Stimulated activated naive CD8-positive, alpha-beta T cell treated with anti-CD3 and anti-CD28 coated beads, Interleukin-15, Interleukin-2, amounts not matched to agents 100 ng/mL and 50 ng/mL, for 24 hours (primary cell): ENCODE results near the gene ZFYVE28.
"Not testable (repeated sequence)": the region's sequence is repeated elsewhere in the genome, so short reads cannot be mapped to it uniquely, and the experiment has no call there.

Experiments
- H3K27ac Mint-ChIP-seq: one replicate; pipeline ENCODE4 v1.8.0; 2021; ENCODE audit warnings: mild to moderate bottlenecking, mixed read lengths
- H3K27me3 Mint-ChIP-seq: one replicate; pipeline ENCODE4 v1.8.0; 2021; ENCODE audit warnings: mixed read lengths
- H3K36me3 Mint-ChIP-seq: one replicate; pipeline ENCODE4 v1.8.0; 2021; ENCODE audit warnings: low read depth, mixed read lengths
- H3K4me1 Mint-ChIP-seq: one replicate; pipeline ENCODE4 v1.8.0; 2021; ENCODE audit warnings: low read depth, mixed read lengths
- H3K4me3 Mint-ChIP-seq: one replicate; pipeline ENCODE4 v1.8.0; 2021; ENCODE audit warnings: mild to moderate bottlenecking, mixed read lengths
- H3K9me3 Mint-ChIP-seq: one replicate; pipeline ENCODE4 v1.8.0; 2021; ENCODE audit warnings: mixed read lengths

The ZFYVE28 gene

GRCh38 chr4:2417765-2418649, at the start of gene ZFYVE28:
Gene ZFYVE28, minus strand, starts transcription at chr4:2418645. Its CDS starts 322 bp downstream, at chr4:2418323.
- Mint-ChIP-seq H3K4me3 (peak within 1 kb of the TSS; percentile 80), H3K4me1 (peaks cover 51% of the 10 kb centered on the region), H3K27ac (no peak within 1 kb of the TSS), H3K27me3 (peaks cover 51% of the 10 kb centered on the region), H3K9me3 (no peaks in the 10 kb centered on the region), H3K36me3 (no peaks in the 10 kb centered on the region)

- H3K27ac Mint-ChIP-seq, H3K9me3 Mint-ChIP-seq, H3K27me3 Mint-ChIP-seq, H3K4me3 Mint-ChIP-seq: not testable (repeated sequence)
- H3K4me1 Mint-ChIP-seq = peaks cover 27% of the 10 kb centered on the region
- H3K36me3 Mint-ChIP-seq = peaks cover 13% of the 10 kb centered on the region
Measured at GRCh38 chr4:2465544-2465943, 47.1 kb upstream of the ZFYVE28 start.

GRCh38 chr4:2465032-2465431, 46.6 kb upstream of the ZFYVE28 start:
- peaks cover 7% of the 10 kb centered on the region for H3K36me3 Mint-ChIP-seq
- H3K27ac Mint-ChIP-seq = no peak overlapping the region
- peaks cover 22% of the 10 kb centered on the region for H3K4me1 Mint-ChIP-seq
- no peaks in the 10 kb centered on the region for H3K9me3 Mint-ChIP-seq
- no peak overlapping the region for H3K4me3 Mint-ChIP-seq
- peaks cover 7% of the 10 kb centered on the region for H3K27me3 Mint-ChIP-seq

- H3K27ac Mint-ChIP-seq = peak overlapping the region; percentile 23
- H3K36me3 Mint-ChIP-seq = no peaks in the 10 kb centered on the region
- H3K9me3 Mint-ChIP-seq = no peaks in the 10 kb centered on the region
- peaks cover 7% of the 10 kb centered on the region for H3K27me3 Mint-ChIP-seq
- peak overlapping the region; percentile 61 for H3K4me3 Mint-ChIP-seq
- H3K4me1 Mint-ChIP-seq = peaks cover 22% of the 10 kb centered on the region
Measured at GRCh38 chr4:2462992-2463762, 44.7 kb upstream of the ZFYVE28 start.

- Mint-ChIP-seq H3K4me1 (peaks cover 14% of the 10 kb centered on the region), H3K36me3 (no peaks in the 10 kb centered on the region), H3K9me3 (no peaks in the 10 kb centered on the region), H3K27me3 (peaks cover 7% of the 10 kb centered on the region), H3K4me3 (peak overlapping the region; percentile 69), H3K27ac (no peak overlapping the region)
Measured at GRCh38 chr4:2462218-2462991, 44.0 kb upstream of the ZFYVE28 start.

- H3K9me3 Mint-ChIP-seq = no peaks in the 10 kb centered on the region
- peaks cover 7% of the 10 kb centered on the region for H3K27me3 Mint-ChIP-seq
- peaks cover 7% of the 10 kb centered on the region for H3K4me1 Mint-ChIP-seq
- H3K4me3 Mint-ChIP-seq = peak overlapping the region; percentile 69
- no peaks in the 10 kb centered on the region for H3K36me3 Mint-ChIP-seq
- no peak overlapping the region for H3K27ac Mint-ChIP-seq
Measured at GRCh38 chr4:2461246-2461960, 43.0 kb upstream of the ZFYVE28 start.

GRCh38 chr4:2459589-2460349, 41.3 kb upstream of the ZFYVE28 start:
- no peak overlapping the region for H3K27ac Mint-ChIP-seq
- H3K4me1 Mint-ChIP-seq = peaks cover 7% of the 10 kb centered on the region
- no peak overlapping the region for H3K4me3 Mint-ChIP-seq

GRCh38 chr4:2458546-2459491, 40.4 kb upstream of the ZFYVE28 start:
- no peaks in the 10 kb centered on the region for H3K9me3 Mint-ChIP-seq
- H3K27me3 Mint-ChIP-seq = peaks cover 7% of the 10 kb centered on the region
- no peak overlapping the region for H3K4me3 Mint-ChIP-seq
- no peak overlapping the region for H3K27ac Mint-ChIP-seq
- H3K4me1 Mint-ChIP-seq = peaks cover 7% of the 10 kb centered on the region
- no peaks in the 10 kb centered on the region for H3K36me3 Mint-ChIP-seq

More at GRCh38 chr4:2459589-2460349, 41.3 kb upstream of the ZFYVE28 start:
- H3K36me3 Mint-ChIP-seq = no peaks in the 10 kb centered on the region
- no peaks in the 10 kb centered on the region for H3K9me3 Mint-ChIP-seq
- H3K27me3 Mint-ChIP-seq = peaks cover 7% of the 10 kb centered on the region

GRCh38 chr4:2457481-2458295, 39.2 kb upstream of the ZFYVE28 start:
- Mint-ChIP-seq H3K27me3 (peaks cover 7% of the 10 kb centered on the region), H3K9me3 (no peaks in the 10 kb centered on the region), H3K4me1 (peaks cover 7% of the 10 kb centered on the region), H3K36me3 (no peaks in the 10 kb centered on the region), H3K27ac (no peak overlapping the region), H3K4me3 (no peak overlapping the region)

- Mint-ChIP-seq H3K27ac (no peak overlapping the region), H3K4me1 (no peaks in the 10 kb centered on the region), H3K27me3 (no peaks in the 10 kb centered on the region), H3K36me3 (no peaks in the 10 kb centered on the region), H3K4me3 (no peak overlapping the region), H3K9me3 (no peaks in the 10 kb centered on the region)
Measured at GRCh38 chr4:2451821-2452785, 33.7 kb upstream of the ZFYVE28 start.

- Mint-ChIP-seq H3K36me3 (no peaks in the 10 kb centered on the region), H3K4me3 (no peak overlapping the region), H3K27ac (no peak overlapping the region), H3K9me3 (no peaks in the 10 kb centered on the region), H3K4me1 (no peaks in the 10 kb centered on the region), H3K27me3 (no peaks in the 10 kb centered on the region)
Measured at GRCh38 chr4:2451036-2451520, 32.6 kb upstream of the ZFYVE28 start.
